Ovary (tissue), 3 donors: ENCODE measurements around the gene PPP1R9B.

Source experiments
- CTCF ChIP-seq, 3 donors: fragments of 450-650 bp in 2 of 3; fragments of 200-600 bp in 1 of 3; IDR thresholded peaks; one replicate each; pipeline versions ENCODE4 v1.5.1 to v1.8.0; 2016 to 2022; ENCODE audit warnings: antibody characterized with exemption in 3 of 3, mild to moderate bottlenecking in 1 of 3
- EP300 ChIP-seq: sonication (generic); formaldehyde crosslinking; IDR thresholded peaks from one replicate; pipeline ENCODE4 v1.6.1; 2017; ENCODE audit warnings: antibody characterized with exemption
- POLR2A ChIP-seq: fragments of 450-650 bp; IDR thresholded peaks from one replicate; pipeline ENCODE4 v1.6.1; 2017; ENCODE audit warnings: antibody characterized with exemption, mild to moderate bottlenecking, moderate library complexity
- donor health status: DM: no; HTN: no; CAD: no.

- no peak for TF ChIP-seq CTCF (IDR thresholded peaks at IDR 0.05)
- no peak for TF ChIP-seq POLR2A
- TF ChIP-seq EP300: no peak
These were observed 37.5 kb upstream of the PPP1R9B start for GRCh38 chr17:50187751-50188530.
